GM21723 (cell line): ENCODE results near the gene PXDC1.
"Not testable (repeated sequence)": the region's sequence is repeated elsewhere in the genome, so short reads cannot be mapped to it uniquely, and the experiment has no call there.

ENCODE experiments used
- ATAC-seq: cut with Tn5 transposase; IDR thresholded peaks from one replicate; pipeline ENCODE4 v1.9.1; 2021; ENCODE audit warnings: mild to moderate bottlenecking, moderate library complexity; ENCODE audit not compliant: unreplicated experiment

Gene PXDC1

GRCh38 chr6:3782876-3783832 is 31.6 kb upstream of the PXDC1 start:
- ATAC-seq, result no peak

DNA sequence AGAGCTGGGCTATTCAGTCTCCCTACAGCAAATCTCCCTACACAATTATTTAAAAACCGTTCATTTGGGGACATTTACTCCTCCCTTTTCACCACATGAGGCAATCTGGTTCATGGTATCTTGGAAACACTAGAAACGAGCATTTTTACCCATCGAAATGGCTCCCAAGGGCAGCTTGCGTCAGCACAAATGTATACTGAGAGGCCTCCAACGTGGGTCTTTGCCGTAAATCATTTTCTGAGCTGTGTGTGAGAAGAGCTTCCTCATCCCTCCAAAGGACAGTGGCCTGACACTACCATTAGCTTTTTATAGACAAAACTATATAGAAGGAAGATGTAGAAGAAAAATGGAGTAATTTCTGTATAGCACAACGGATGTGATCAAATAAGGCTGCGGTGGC is 30.0 kb upstream of the PXDC1 start:
- ATAC-seq, result no peak

- no peak for ATAC-seq
Measured at GRCh38 chr6:3779574-3779849, 28.0 kb upstream of the PXDC1 start.

GRCh38 chr6:3778701-3779573 is 27.4 kb upstream of the PXDC1 start:
- no peak for ATAC-seq

GRCh38 chr6:3777730-3778461 is 26.4 kb upstream of the PXDC1 start:
- ATAC-seq, result no peak

GRCh38 chr6:3776881-3777507 is 25.5 kb upstream of the PXDC1 start:
- no peak for ATAC-seq

DNA sequence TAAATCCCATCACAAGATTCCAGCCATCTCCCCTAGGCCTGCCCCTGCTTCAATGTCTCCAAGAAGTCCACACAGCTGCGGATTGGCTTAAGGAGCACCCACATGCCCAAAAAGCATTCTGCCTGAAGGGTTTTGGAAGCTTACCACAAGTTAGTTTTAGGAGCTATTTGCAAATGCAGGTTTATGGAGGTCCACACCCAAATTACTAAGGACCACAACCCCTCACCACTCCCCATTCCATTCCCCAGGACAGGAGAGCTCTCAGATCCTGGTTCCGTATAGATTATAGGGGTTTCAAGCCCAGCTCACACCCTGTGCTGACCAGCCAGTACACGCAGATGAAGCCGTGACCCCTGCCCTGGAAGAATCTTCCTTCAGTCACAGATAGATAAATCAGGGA is 24.3 kb upstream of the PXDC1 start:
- no peak for ATAC-seq

DNA sequence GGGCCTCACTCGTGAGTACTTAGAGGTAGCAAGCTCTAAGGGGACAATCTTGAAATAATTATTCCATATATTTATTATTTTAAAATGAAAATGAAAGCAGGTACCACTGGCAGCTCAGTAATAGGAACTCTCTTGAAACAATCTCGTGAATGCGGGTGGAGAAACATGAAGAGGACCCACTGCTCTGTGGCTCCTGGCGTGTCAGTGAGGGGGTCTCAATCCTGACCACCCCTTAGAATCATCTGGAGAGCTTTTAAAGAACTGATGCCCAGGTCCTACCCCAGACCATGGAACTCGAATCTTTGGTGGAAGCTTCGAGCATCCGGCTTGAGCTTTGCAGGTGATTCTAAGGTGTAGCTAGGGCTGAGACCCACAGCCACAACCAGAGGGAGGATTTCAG is 23.9 kb upstream of the PXDC1 start:
- no peak for ATAC-seq

DNA sequence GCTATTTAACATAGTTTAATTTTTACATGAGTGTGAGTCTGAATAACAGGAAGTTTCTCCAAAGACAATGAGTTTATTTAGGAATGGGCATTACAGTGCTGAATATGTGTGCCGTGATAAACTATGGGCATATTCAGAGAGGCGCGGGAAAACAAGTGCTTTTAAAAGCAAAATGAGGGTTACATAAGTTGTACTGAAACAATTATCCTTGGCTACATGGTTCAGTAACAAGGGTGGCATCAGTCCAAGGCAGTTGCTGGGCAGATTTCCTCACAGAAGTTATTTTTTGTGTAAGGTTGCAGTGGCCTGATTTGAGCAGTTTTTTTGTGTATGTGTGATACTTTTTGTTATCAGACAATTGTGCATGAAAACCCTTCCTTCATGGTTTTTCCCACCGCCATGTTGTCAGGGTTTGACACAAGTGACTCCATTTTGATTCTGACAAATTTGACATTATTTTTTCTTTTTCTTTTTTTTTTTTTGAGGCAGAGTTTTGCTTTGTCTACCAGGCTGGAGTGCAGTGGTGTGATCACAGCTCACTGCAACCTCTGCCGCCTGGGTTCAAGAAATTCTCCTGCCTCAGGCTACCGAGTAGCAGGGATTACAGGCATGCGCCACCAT is 22.3 kb upstream of the PXDC1 start:
- no peak for ATAC-seq

- ATAC-seq, result not testable (repeated sequence)
Measured at GRCh38 chr6:3772127-3772999, 20.9 kb upstream of the PXDC1 start.

DNA sequence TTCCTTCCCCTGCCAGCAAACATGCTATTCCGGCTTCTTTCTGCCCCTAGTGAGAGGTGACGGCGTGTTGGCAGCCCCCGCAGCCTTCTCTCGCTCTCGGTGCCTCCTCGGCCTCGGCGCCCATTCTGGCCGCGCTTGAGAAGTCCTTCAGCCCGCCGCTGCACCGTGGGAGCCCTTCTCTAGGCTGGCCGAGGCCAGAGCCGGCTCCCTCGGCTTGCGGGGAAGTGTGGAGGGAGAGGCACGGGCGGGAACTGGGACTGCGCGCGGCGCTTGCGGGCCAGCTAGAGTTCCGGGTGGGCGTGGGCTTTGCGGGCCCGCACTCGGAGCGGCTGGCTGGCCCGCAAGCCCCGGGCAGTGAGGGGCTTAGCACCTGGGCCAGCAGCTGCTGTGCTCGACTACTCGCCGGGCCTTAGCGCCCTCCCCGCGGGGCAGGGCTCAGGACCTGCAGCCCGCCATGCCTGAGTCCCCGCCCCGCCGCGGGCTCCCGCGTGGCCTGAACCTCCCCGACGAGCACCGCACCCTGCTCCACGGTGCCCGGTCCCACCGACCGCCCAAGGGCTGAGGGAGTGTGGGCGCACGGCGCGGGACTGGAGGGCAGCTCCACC is 20.0 kb upstream of the PXDC1 start:
- no peak for ATAC-seq

GRCh38 chr6:3770023-3770720 is 18.7 kb upstream of the PXDC1 start:
- ATAC-seq, result no peak

DNA sequence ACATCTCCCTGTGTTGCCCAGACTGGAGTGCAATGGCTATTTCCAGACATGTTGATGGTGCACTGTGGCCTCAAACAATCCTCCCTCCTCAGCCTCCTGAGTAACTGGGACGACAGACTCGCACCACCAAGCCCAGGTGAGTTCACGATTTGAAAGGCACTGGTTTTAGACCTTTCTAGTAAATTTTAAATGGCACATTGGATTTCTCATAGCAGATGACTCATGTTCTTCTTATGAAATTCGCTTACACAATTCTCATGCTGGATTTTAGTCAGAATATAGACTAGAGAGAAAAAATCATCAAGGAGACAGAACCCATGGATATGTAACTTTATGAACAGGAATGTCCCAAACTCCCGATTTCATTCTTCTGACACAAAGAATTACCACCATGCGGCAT is 18.1 kb upstream of the PXDC1 start:
- no peak for ATAC-seq

- no peak for ATAC-seq
Measured at GRCh38 chr6:3768502-3768901, 17.0 kb upstream of the PXDC1 start.

DNA sequence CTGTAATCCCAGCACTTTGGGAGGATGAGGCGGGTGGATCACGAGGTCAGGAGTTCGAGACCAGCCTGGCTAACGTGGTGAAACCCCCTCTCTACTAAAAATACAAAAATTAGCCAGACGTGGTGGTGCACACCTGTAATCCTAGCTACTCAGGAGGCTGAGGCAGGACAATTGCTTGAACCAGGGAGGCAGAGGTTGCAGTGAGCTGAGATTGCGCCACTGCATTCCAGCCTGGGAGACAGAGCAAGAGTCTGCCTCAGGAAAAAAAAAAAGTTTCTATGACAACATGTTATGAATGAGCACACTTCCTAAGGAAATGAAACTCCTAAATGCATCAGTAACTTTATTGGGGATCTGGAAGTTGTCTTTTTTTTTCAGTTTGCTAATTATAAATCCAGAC is 16.0 kb upstream of the PXDC1 start:
- not testable (repeated sequence) for ATAC-seq

- no peak for ATAC-seq
Measured at GRCh38 chr6:3766214-3766613, 14.7 kb upstream of the PXDC1 start.

GRCh38 chr6:3765415-3765814 is 13.9 kb upstream of the PXDC1 start:
- ATAC-seq, result no peak

DNA sequence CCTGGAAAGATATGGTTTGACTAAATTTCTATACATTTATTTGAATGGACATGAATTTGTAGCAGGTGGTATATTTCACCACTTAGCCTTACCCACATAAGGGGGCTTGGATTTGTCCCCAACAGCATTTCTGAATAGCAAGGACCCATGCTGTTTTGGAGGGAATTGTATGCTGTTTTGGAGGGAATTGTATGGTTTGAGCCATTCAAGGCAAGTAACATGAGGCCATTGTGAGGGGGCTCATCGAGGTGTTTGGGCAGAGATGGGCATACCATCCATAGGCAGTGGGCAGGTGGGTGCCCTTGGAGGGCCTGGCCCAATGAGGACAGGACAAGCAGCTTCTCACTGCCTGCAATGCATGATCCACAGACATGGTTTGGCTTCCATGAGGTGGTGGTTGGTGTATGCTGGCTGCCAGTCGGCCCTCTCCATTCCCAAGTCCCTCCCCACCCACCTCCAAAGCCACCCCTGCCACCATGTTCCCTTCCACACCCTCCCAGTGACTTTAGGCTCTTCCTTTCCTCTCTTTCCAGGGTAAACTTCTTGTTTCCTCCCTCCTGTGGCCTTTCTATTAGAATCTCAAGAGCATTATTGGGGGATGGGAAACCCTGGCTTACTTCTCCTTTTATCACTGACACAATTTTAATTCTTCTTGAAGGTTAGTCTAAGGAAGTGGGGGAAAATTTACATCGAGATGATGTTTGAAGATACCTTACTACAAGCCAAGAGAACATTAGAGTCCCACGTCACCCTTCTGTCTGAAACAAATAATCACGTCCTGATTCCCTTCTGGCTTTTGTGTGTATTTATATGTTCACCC is 13.2 kb upstream of the PXDC1 start:
- ATAC-seq, result no peak
